ENCODE results near the gene COG7. TPM values are rescaled to one million over a fixed set of nuclear protein-coding genes. Genes with fewer than 3 reads are reported as not detected.

Gene COG7
- total and polyA plus RNA-seq, 2 of the 13 experiments (the other 11 are each of a cell fraction or from before 2014, with no cell fraction given): 12.6 to 54.5 TPM

DNA sequence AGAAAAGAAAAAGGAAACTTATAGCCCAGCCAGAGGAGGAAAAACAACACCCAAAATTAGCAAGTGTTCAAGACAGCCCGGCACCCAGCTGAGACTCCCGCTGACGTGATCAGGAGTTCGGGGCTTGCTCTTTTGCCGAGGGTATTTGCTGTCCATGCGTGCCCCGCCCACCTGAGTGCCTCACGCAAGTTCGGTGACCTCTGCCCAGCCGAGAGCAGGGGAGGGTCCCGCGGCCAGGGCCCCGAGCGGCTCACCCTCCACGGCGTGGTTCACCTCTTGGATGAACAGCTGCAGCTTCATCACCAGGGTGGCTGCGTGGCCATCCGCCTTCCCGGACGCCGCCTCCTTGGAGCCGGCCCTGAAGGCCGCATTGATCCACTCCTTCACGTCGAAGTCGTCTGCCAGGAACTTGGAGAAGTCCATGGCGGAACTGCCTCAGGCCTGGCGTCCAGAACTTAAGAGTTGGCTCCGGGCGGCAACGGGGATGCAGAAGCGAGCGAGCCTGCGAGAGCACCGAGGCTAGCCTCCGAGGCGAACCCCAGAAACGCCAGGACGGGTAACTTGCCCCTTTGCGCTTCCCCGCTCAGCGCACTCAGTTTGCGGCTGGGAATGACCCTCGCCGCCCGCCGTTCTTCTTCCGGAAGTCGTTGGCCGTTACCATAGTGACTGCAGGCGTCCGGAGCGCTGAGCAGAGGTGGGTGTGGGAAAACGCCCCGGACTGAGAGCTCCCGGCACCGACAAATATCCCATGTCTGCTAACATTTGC, at the start of gene COG7 (continued):
- TF ChIP-seq, protein P1, sequence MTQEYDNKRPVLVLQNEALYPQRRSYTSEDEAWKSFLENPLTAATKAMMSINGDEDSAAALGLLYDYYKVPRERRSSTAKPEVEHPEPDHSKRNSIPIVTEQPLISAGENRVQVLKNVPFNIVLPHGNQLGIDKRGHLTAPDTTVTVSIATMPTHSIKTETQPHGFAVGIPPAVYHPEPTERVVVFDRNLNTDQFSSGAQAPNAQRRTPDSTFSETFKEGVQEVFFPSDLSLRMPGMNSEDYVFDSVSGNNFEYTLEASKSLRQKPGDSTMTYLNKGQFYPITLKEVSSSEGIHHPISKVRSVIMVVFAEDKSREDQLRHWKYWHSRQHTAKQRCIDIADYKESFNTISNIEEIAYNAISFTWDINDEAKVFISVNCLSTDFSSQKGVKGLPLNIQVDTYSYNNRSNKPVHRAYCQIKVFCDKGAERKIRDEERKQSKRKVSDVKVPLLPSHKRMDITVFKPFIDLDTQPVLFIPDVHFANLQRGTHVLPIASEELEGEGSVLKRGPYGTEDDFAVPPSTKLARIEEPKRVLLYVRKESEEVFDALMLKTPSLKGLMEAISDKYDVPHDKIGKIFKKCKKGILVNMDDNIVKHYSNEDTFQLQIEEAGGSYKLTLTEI (CRISPR knock-in tag; conservative IDR thresholded peaks at IDR 0.05): no peak
- TF ChIP-seq, protein P2, sequence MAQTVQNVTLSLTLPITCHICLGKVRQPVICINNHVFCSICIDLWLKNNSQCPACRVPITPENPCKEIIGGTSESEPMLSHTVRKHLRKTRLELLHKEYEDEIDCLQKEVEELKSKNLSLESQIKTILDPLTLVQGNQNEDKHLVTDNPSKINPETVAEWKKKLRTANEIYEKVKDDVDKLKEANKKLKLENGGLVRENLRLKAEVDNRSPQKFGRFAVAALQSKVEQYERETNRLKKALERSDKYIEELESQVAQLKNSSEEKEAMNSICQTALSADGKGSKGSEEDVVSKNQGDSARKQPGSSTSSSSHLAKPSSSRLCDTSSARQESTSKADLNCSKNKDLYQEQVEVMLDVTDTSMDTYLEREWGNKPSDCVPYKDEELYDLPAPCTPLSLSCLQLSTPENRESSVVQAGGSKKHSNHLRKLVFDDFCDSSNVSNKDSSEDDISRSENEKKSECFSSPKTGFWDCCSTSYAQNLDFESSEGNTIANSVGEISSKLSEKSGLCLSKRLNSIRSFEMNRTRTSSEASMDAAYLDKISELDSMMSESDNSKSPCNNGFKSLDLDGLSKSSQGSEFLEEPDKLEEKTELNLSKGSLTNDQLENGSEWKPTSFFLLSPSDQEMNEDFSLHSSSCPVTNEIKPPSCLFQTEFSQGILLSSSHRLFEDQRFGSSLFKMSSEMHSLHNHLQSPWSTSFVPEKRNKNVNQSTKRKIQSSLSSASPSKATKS (CRISPR knock-in tag; IDR thresholded peaks at IDR 0.05): no peak
- TF ChIP-seq ZNF530 (CRISPR knock-in tag; IDR thresholded peaks at IDR 0.05; ENCODE audit: low read depth): peak; percentile 86; the same call in 1 of the 2 replicates
- TF ChIP-seq ELF4 (CRISPR knock-in tag; IDR thresholded peaks at IDR 0.05; ENCODE audit: borderline replicate concordance): peak; percentile 96
- TF ChIP-seq IKZF4 (CRISPR knock-in tag; IDR thresholded peaks at IDR 0.05; ENCODE audit: borderline replicate concordance, low read depth, not compliant biosample characterization): peak; percentile 96
- TF ChIP-seq SMC3 (IDR thresholded peaks at IDR 0.05; ENCODE audit: low read length): 0 out of 2 replicates have a peak, but pooled peaks have one; percentile 3
- TF ChIP-seq, protein P3, sequence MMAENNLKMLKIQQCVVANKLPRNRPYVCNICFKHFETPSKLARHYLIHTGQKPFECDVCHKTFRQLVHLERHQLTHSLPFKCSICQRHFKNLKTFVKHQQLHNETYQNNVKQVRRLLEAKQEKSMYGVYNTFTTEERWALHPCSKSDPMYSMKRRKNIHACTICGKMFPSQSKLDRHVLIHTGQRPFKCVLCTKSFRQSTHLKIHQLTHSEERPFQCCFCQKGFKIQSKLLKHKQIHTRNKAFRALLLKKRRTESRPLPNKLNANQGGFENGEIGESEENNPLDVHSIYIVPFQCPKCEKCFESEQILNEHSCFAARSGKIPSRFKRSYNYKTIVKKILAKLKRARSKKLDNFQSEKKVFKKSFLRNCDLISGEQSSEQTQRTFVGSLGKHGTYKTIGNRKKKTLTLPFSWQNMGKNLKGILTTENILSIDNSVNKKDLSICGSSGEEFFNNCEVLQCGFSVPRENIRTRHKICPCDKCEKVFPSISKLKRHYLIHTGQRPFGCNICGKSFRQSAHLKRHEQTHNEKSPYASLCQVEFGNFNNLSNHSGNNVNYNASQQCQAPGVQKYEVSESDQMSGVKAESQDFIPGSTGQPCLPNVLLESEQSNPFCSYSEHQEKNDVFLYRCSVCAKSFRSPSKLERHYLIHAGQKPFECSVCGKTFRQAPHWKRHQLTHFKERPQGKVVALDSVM (CRISPR knock-in tag; IDR thresholded peaks at IDR 0.05): peak; percentile 55; the same call in 1 of the 2 replicates
- TF ChIP-seq FOSL1 (CRISPR knock-in tag; IDR thresholded peaks at IDR 0.05; ENCODE audit: borderline replicate concordance): peak; percentile 50
- TF ChIP-seq, protein P4, sequence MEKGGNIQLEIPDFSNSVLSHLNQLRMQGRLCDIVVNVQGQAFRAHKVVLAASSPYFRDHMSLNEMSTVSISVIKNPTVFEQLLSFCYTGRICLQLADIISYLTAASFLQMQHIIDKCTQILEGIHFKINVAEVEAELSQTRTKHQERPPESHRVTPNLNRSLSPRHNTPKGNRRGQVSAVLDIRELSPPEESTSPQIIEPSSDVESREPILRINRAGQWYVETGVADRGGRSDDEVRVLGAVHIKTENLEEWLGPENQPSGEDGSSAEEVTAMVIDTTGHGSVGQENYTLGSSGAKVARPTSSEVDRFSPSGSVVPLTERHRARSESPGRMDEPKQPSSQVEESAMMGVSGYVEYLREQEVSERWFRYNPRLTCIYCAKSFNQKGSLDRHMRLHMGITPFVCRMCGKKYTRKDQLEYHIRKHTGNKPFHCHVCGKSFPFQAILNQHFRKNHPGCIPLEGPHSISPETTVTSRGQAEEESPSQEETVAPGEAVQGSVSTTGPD (CRISPR knock-in tag; IDR thresholded peaks at IDR 0.05): 0 out of 2 replicates have a peak, but pooled peaks have one; percentile 20
- peak; percentile 80 for TF ChIP-seq TP53 (CRISPR knock-in tag; conservative IDR thresholded peaks at IDR 0.05)
- TF ChIP-seq SNAPC2 (CRISPR knock-in tag; IDR thresholded peaks at IDR 0.05): no peak; the same call in 1 of the 2 replicates

Data from HepG2 (cell line).